Measurements from ENCODE around the gene IFNGR2.

- TF ChIP-seq POLR2A (IDR thresholded peaks at IDR 0.05; ENCODE audit: low read length): no peak
- no peak for TF ChIP-seq GATA1 (IDR thresholded peaks at IDR 0.05; ENCODE audit: low read depth, low read length)
Measured at GRCh38 chr21:33427051-33427450, 23.8 kb downstream of the IFNGR2 start.
